Activated effector memory CD4-positive, alpha-beta T cell treated with Interleukin-2 at 50 U/mL for 16 hours (primary cell): ENCODE results near the gene CCDC112.
"Not testable (repeated sequence)": the region's sequence is repeated elsewhere in the genome, so short reads cannot be mapped to it uniquely, and the experiment has no call there.

Experiments used
- DNase-seq: peaks from one replicate; pipeline ENCODE4 v3.0.0-alpha.2; 2020

CCDC112 gene

GRCh38 chr5:115249379-115249778, 47.1 kb downstream of the CCDC112 start:
- DNase-seq = not testable (repeated sequence)

GRCh38 chr5:115246361-115246991, 50.0 kb downstream of the CCDC112 start:
- no peak for DNase-seq

GRCh38 chr5:115243412-115243811, 53.0 kb downstream of the CCDC112 start:
- DNase-seq = no peak

GRCh38 chr5:115241881-115242642, 54.4 kb downstream of the CCDC112 start:
- DNase-seq = no peak

- DNase-seq = no peak
These were observed 59.4 kb downstream of the CCDC112 start for GRCh38 chr5:115237066-115237465.

- no peak for DNase-seq
These were observed 59.9 kb downstream of the CCDC112 start for GRCh38 chr5:115236599-115236998.

- no peak for DNase-seq
These were observed 64.9 kb downstream of the CCDC112 start for GRCh38 chr5:115231598-115231997.

GRCh38 chr5:115229606-115230005, 66.8 kb downstream of the CCDC112 start:
- no peak for DNase-seq

GRCh38 chr5:115227281-115227680, 69.2 kb downstream of the CCDC112 start:
- no peak for DNase-seq
